ENCODE measurements around the gene KCNH1.

Gene KCNH1

DNA sequence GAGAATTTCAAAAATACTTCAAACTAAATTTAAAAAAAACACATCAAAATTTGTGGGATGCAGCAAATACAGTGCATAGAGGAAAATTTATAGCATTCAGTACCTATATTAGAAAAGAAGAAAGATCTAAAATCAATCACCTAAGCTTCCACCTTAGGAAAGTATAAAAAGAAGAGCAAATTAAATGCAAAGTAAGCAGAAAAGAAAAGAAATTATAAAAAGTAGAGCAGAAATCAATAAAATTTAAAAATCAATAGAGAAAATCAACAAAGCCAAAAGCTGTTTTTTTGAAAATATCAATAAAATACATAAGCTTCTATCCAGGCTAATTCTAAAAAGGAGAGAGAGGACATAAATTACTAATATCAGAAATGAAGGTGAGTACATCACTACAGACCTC, 255.4 kb downstream of the KCNH1 start:
- Mint-ChIP-seq H3K27me3 (ENCODE audit: low read depth) (peaks cover 2% of the 10 kb centered on the region), H3K36me3 (ENCODE audit: low read depth) (no peaks in the 10 kb centered on the region), H3K4me3 (no peak overlapping the region), H3K9me3 (no peaks in the 10 kb centered on the region), H3K27ac (no peak overlapping the region), H3K4me1 (ENCODE audit: low read depth) (peaks cover 7% of the 10 kb centered on the region)
- DNase-seq (ENCODE audit: low spot score) = no peak

- Mint-ChIP-seq H3K27ac (no peak overlapping the region), H3K4me3 (no peak overlapping the region), H3K36me3 (ENCODE audit: low read depth) (no peaks in the 10 kb centered on the region), H3K27me3 (ENCODE audit: low read depth) (peaks cover 2% of the 10 kb centered on the region), H3K9me3 (no peaks in the 10 kb centered on the region), H3K4me1 (ENCODE audit: low read depth) (no peaks in the 10 kb centered on the region)
- no peak for DNase-seq (ENCODE audit: low spot score)
Measured at GRCh38 chr1:210876275-210876674, 257.7 kb downstream of the KCNH1 start.

GRCh38 chr1:210866532-210866931, 267.4 kb downstream of the KCNH1 start:
- H3K4me1 Mint-ChIP-seq (ENCODE audit: low read depth) = no peaks in the 10 kb centered on the region
- no peaks in the 10 kb centered on the region for H3K9me3 Mint-ChIP-seq
- DNase-seq (ENCODE audit: low spot score) = no peak
- H3K27ac Mint-ChIP-seq = no peak overlapping the region
- no peaks in the 10 kb centered on the region for H3K36me3 Mint-ChIP-seq (ENCODE audit: low read depth)
- H3K27me3 Mint-ChIP-seq (ENCODE audit: low read depth) = peaks cover 2% of the 10 kb centered on the region
- no peak overlapping the region for H3K4me3 Mint-ChIP-seq

GRCh38 chr1:210857705-210858104, 276.2 kb downstream of the KCNH1 start:
- no peaks in the 10 kb centered on the region for H3K9me3 Mint-ChIP-seq
- no peak overlapping the region for H3K27ac Mint-ChIP-seq
- no peak overlapping the region for H3K4me3 Mint-ChIP-seq
- H3K36me3 Mint-ChIP-seq (ENCODE audit: low read depth) = no peaks in the 10 kb centered on the region
- DNase-seq (ENCODE audit: low spot score) = no peak
- H3K27me3 Mint-ChIP-seq (ENCODE audit: low read depth) = no peaks in the 10 kb centered on the region
- peaks cover 2% of the 10 kb centered on the region for H3K4me1 Mint-ChIP-seq (ENCODE audit: low read depth)

DNA sequence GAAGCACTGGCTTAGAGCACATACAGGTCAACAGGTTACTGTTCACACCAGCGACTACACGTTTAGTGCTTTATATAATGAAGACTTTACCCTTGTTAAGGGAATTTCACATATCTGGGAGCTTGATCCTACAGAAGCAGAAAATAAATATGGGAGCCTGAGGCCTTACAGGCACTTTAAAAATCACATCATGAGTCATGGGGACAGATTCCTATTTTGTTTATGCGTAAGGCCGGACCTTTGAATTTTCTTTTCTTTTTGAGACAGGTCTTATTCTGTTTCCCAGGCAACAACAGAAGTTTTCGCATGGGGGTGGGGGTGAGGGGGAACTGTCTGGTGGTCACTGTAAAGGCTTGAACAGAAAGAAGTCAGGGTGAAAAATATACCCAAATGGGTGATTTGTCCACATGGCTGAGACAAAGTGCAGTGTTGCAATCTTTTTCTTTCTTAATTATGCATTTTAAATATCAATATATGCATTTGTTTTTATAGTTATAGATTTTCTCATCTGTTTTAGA, 276.7 kb downstream of the KCNH1 start:
- H3K9me3 Mint-ChIP-seq = no peaks in the 10 kb centered on the region
- no peaks in the 10 kb centered on the region for H3K36me3 Mint-ChIP-seq (ENCODE audit: low read depth)
- no peak overlapping the region for H3K27ac Mint-ChIP-seq
- H3K27me3 Mint-ChIP-seq (ENCODE audit: low read depth) = no peaks in the 10 kb centered on the region
- DNase-seq (ENCODE audit: low spot score) = no peak
- no peak overlapping the region for H3K4me3 Mint-ChIP-seq
- H3K4me1 Mint-ChIP-seq (ENCODE audit: low read depth) = peaks cover 2% of the 10 kb centered on the region

DNA sequence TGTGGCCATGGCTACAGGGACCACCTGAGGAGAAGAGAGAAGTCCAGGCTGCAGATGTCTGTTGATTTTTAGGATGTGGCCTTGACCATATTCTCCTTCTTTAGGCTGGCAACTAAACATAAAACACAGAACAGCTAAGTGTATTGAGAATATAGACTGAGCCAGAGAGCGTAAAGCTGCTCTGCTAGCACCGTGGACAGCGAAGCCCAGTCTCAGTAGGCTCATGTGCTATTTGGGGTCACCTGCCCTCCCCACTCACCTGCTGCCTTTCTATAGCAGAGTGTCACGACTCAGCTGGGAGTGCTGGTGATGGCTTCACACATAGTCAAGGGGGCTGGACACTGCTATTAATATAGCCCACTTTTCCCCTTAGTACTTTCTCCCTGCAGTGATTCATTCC, 278.5 kb downstream of the KCNH1 start:
- no peak overlapping the region for H3K4me3 Mint-ChIP-seq
- DNase-seq (ENCODE audit: low spot score) = no peak
- no peaks in the 10 kb centered on the region for H3K9me3 Mint-ChIP-seq
- H3K27ac Mint-ChIP-seq = no peak overlapping the region
- H3K4me1 Mint-ChIP-seq (ENCODE audit: low read depth) = peaks cover 2% of the 10 kb centered on the region
- H3K27me3 Mint-ChIP-seq (ENCODE audit: low read depth) = no peaks in the 10 kb centered on the region
- H3K36me3 Mint-ChIP-seq (ENCODE audit: low read depth) = no peaks in the 10 kb centered on the region

- no peaks in the 10 kb centered on the region for H3K9me3 Mint-ChIP-seq
- no peaks in the 10 kb centered on the region for H3K36me3 Mint-ChIP-seq (ENCODE audit: low read depth)
- H3K4me3 Mint-ChIP-seq = no peak overlapping the region
- no peak overlapping the region for H3K27ac Mint-ChIP-seq
- no peaks in the 10 kb centered on the region for H3K27me3 Mint-ChIP-seq (ENCODE audit: low read depth)
- no peak for DNase-seq (ENCODE audit: low spot score)
- peaks cover 2% of the 10 kb centered on the region for H3K4me1 Mint-ChIP-seq (ENCODE audit: low read depth)
Measured at GRCh38 chr1:210853276-210853675, 280.7 kb downstream of the KCNH1 start.

- Mint-ChIP-seq H3K4me3 (no peak overlapping the region), H3K27ac (no peak overlapping the region), H3K4me1 (ENCODE audit: low read depth) (no peaks in the 10 kb centered on the region), H3K36me3 (ENCODE audit: low read depth) (no peaks in the 10 kb centered on the region), H3K27me3 (ENCODE audit: low read depth) (no peaks in the 10 kb centered on the region), H3K9me3 (no peaks in the 10 kb centered on the region)
- no peak for DNase-seq (ENCODE audit: low spot score)
Measured at GRCh38 chr1:210850556-210850955, 283.4 kb downstream of the KCNH1 start.

DNA sequence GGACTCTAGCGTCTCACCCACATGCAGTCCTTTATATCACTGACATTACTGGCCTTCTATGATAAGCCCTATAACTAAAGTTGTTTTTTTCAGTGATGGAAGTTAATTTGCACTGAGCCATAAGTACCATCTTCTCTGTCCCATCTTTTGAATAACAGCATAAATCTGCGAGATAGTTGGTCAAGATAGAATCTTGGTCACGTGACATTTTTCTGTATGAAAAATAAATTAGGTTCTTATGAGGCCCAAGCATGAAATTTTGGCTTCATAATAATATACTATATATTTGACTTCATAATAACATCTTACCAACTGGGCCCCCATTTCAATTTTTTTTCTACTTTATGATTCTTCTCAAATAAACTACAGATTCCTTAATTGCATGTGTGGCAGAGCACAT, 285.5 kb downstream of the KCNH1 start:
- Mint-ChIP-seq H3K4me3 (no peak overlapping the region), H3K27me3 (ENCODE audit: low read depth) (no peaks in the 10 kb centered on the region), H3K27ac (no peak overlapping the region), H3K4me1 (ENCODE audit: low read depth) (no peaks in the 10 kb centered on the region), H3K36me3 (ENCODE audit: low read depth) (no peaks in the 10 kb centered on the region), H3K9me3 (no peaks in the 10 kb centered on the region)
- DNase-seq (ENCODE audit: low spot score) = no peak

DNA sequence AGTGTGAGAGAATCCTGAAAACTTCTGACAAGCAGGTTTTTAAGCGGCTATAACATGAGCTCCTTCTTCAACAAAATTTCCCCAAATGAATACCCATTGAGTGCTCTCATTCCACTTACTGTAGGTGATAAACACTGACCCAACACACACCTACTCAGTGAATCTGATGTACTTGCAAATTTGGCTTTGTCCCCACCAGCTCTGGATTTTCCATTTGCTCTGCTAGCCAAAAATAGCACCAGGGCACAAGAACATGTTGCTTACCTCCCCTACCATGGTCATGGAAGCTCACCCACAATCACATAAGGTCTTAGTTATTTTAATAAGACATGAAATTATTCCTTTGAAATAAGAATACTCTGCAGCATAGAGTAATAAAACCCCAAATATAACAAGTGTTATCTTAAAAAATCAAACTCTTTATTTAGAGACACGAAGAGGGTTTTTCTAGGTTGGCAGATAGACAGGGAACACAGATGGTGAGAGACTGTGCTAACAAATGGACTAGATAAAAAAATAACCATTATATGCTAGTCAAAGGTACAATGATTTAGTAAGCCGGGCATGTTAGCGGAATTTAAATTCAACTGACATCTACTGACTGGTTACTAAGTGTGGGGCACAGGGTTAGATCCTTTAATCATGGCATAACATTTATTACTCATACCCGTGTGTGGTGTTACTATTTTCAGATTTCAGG, 291.9 kb downstream of the KCNH1 start:
- no peak for DNase-seq (ENCODE audit: low spot score)
- Mint-ChIP-seq H3K4me1 (ENCODE audit: low read depth) (no peaks in the 10 kb centered on the region), H3K27ac (no peak overlapping the region), H3K4me3 (no peak overlapping the region), H3K27me3 (ENCODE audit: low read depth) (no peaks in the 10 kb centered on the region), H3K9me3 (no peaks in the 10 kb centered on the region), H3K36me3 (ENCODE audit: low read depth) (no peaks in the 10 kb centered on the region)

GRCh38 chr1:210830034-210831028, 303.6 kb downstream of the KCNH1 start:
- no peak overlapping the region for H3K4me3 Mint-ChIP-seq
- H3K9me3 Mint-ChIP-seq = no peaks in the 10 kb centered on the region
- peaks cover 2% of the 10 kb centered on the region for H3K27me3 Mint-ChIP-seq (ENCODE audit: low read depth)

DNA sequence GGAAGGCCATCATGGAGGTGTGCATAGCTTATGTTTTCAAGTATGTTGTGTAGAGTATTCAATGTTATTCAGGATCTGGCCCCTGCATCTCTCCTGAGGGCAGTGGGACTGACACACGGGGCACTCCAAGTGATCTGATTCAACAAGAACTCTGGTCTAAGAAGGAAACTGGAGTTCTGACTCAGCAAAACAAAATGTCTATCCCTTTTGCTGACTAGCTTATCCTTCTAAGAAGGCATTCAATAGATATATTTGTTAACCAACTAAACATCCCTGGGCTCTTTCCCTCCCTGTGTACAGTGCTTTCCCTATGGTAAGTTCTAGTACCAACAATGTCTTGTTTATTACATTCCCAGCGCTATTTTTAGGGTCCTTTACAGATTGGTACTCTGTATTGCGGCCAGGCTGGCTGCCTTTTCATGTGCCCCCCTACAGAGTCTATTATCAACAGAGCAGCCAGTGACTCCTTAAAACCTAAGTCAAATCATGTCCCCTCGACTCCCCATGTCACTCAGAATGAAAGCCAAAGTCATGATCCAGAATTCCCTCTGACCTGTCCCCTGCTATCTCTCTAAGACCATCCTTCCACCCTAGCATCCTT, 304.9 kb downstream of the KCNH1 start:
- Mint-ChIP-seq H3K4me3 (no peak overlapping the region), H3K27me3 (ENCODE audit: low read depth) (peaks cover 4% of the 10 kb centered on the region), H3K27ac (no peak overlapping the region), H3K4me1 (ENCODE audit: low read depth) (no peaks in the 10 kb centered on the region), H3K9me3 (no peaks in the 10 kb centered on the region), H3K36me3 (ENCODE audit: low read depth) (no peaks in the 10 kb centered on the region)
- DNase-seq (ENCODE audit: low spot score) = no peak

More at GRCh38 chr1:210830034-210831028, 303.6 kb downstream of the KCNH1 start:
- Mint-ChIP-seq H3K4me1 (ENCODE audit: low read depth) (no peaks in the 10 kb centered on the region), H3K27ac (no peak overlapping the region), H3K36me3 (ENCODE audit: low read depth) (no peaks in the 10 kb centered on the region)
- no peak for DNase-seq (ENCODE audit: low spot score)

DNA sequence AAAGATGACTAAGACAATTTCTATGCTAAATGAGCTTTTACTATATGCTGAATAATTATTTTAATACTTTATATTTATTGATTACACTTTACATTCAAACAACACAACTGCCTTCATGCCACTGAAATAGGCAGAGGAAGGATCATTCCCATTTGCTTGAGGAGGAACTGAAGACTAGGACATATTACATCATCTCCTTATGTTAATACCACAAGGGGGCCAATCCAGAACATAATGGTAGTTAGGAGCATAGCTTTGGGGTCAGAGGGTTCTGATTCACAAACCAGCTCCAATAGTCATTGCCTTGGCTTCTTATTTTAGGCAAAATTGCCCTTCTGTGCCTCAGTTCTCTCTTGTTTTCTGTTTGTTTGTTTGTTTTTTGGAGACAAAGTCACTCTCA, 306.5 kb downstream of the KCNH1 start:
- H3K36me3 Mint-ChIP-seq (ENCODE audit: low read depth) = no peaks in the 10 kb centered on the region
- H3K9me3 Mint-ChIP-seq = no peaks in the 10 kb centered on the region
- H3K27me3 Mint-ChIP-seq (ENCODE audit: low read depth) = peaks cover 4% of the 10 kb centered on the region
- no peak overlapping the region for H3K27ac Mint-ChIP-seq
- H3K4me3 Mint-ChIP-seq = no peak overlapping the region
- DNase-seq (ENCODE audit: low spot score) = no peak
- H3K4me1 Mint-ChIP-seq (ENCODE audit: low read depth) = no peaks in the 10 kb centered on the region

DNA sequence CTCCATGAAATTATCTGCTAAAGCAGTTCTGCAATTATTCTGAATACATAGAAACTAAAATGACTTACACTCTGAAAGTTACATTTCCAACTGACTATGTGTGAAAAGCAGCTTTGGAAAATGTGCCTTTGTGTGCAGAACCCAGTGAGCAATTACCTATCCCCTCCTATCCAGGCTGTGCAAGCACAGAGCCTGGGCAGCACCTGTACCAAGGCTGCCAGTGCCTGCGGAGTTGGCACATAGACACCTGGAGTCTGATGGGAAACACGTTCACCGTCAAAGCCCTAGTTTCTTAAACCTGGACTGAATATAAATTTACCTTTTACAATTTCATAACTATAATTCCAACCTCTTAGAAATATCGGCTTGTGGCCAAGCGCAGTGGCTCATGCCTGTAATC, 307.3 kb downstream of the KCNH1 start:
- Mint-ChIP-seq H3K4me3 (no peak overlapping the region), H3K4me1 (ENCODE audit: low read depth) (no peaks in the 10 kb centered on the region), H3K27ac (no peak overlapping the region), H3K9me3 (no peaks in the 10 kb centered on the region), H3K27me3 (ENCODE audit: low read depth) (peaks cover 4% of the 10 kb centered on the region), H3K36me3 (ENCODE audit: low read depth) (no peaks in the 10 kb centered on the region)
- no peak for DNase-seq (ENCODE audit: low spot score)

Measured in T-helper 2 cell treated with Interferon-gamma antibody and Interleukin-4, amounts not matched to agents 5 μg/mL and 100 μg/mL, for 36 hours (primary cell).